Liver (tissue), 2 donors: ENCODE measurements around the gene WWP2.

Experiments
- MAX ChIP-seq: IDR thresholded peaks from 2 replicates; pipeline ENCODE4 v1.6.1; 2016; ENCODE audit warnings: antibody characterized with exemption
- RAD21 ChIP-seq, 2 donors: IDR thresholded peaks; 2 replicates each; pipeline ENCODE4 v1.6.1; 2016; ENCODE audit warnings: antibody characterized with exemption in 2 of 2, mild to moderate bottlenecking in 2 of 2
- RXRA ChIP-seq, 2 donors: IDR thresholded peaks; 2 replicates each; pipeline ENCODE4 v1.6.1; 2017 to 2018; ENCODE audit warnings: antibody characterized with exemption in 2 of 2, mild to moderate bottlenecking in 1 of 2
- TAF1 ChIP-seq: conservative IDR thresholded peaks from 2 replicates; pipeline ENCODE4 v1.6.1; 2016; ENCODE audit warnings: antibody characterized with exemption, mild to moderate bottlenecking
- donor health status: healthy.

GRCh38 chr16:69763599-69763942 lies 1.4 kb downstream of the WWP2 start:
- no peak for TF ChIP-seq MAX
- TF ChIP-seq RXRA (IDR thresholded peaks at IDR 0.05), result no peak
- no peak for TF ChIP-seq TAF1
- no peak for TF ChIP-seq RAD21 (IDR thresholded peaks at IDR 0.05)
